Upper lobe of left lung (tissue), 4 donors: Measurements from ENCODE around the gene AGAP1.

ENCODE experiments used
- EP300 ChIP-seq, 4 donors: sonication (generic); formaldehyde crosslinking; IDR thresholded peaks; one replicate each; pipeline ENCODE4 v1.5.1; 2017; ENCODE audit warnings: antibody characterized with exemption in 4 of 4, control low read depth in 2 of 4
- TF ChIP-seq, protein P1 (sequence below), 6 experiments: fragments of 450-650 bp in 4 of 6; fragments of 200-600 bp in 2 of 6; sonication (generic) in 2 of 6; IDR thresholded peaks; one replicate each; pipeline ENCODE4 v1.5.1; 2016 to 2019; ENCODE audit warnings: antibody characterized with exemption in 6 of 6

DNA sequence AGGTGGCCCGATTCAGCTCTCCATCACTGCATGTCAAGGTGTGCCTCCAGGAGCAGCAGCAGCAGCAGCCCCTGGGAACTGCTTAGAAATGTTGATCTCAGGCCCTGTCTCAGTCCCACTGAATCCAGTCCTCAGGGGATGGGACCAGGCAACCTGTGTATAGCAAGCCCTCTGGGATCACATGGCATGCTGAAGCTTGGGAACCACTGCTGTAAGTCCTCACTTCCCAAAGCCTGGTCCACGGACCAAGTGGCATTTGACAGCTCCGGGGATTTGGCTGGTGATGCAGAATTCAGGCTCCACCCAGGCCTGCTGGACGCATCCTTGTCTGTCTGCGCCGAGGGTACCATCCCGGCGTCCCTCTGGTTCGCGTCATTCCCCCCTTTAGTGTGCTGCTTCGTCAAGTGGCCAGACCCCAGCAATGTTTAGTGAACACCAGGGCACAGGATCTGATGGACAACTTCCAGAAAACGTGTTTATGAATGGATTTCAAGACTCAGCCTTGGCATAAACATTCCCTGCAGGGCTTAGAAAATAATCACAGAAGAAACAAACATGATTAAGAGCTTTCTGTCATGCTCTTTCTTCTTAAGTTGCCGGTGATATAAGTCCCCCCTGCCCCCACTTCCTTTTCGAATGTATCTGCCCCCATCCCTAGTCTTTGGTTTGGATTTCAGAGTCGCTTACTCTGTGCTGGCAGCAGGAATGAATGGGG is 440.4 kb downstream of the AGAP1 start:
- no peak for TF ChIP-seq EP300 (IDR thresholded peaks at IDR 0.05)
- TF ChIP-seq, protein P1, sequence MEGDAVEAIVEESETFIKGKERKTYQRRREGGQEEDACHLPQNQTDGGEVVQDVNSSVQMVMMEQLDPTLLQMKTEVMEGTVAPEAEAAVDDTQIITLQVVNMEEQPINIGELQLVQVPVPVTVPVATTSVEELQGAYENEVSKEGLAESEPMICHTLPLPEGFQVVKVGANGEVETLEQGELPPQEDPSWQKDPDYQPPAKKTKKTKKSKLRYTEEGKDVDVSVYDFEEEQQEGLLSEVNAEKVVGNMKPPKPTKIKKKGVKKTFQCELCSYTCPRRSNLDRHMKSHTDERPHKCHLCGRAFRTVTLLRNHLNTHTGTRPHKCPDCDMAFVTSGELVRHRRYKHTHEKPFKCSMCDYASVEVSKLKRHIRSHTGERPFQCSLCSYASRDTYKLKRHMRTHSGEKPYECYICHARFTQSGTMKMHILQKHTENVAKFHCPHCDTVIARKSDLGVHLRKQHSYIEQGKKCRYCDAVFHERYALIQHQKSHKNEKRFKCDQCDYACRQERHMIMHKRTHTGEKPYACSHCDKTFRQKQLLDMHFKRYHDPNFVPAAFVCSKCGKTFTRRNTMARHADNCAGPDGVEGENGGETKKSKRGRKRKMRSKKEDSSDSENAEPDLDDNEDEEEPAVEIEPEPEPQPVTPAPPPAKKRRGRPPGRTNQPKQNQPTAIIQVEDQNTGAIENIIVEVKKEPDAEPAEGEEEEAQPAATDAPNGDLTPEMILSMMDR (IDR thresholded peaks at IDR 0.05): no peak
